ENCODE data around the gene PARD3. TPM values are rescaled to one million over a fixed set of nuclear protein-coding genes. Genes with fewer than 3 reads are reported as not detected.
A peak's percentile ranks its signal among the peaks of the same experiment; 100 is the strongest.
"Not testable (repeated sequence)": the region's sequence is repeated elsewhere in the genome, so short reads cannot be mapped to it uniquely, and the experiment has no call there.

PARD3 gene
- polyA plus RNA-seq, 1 donor from 2014 or later: 12.4 TPM

DNA sequence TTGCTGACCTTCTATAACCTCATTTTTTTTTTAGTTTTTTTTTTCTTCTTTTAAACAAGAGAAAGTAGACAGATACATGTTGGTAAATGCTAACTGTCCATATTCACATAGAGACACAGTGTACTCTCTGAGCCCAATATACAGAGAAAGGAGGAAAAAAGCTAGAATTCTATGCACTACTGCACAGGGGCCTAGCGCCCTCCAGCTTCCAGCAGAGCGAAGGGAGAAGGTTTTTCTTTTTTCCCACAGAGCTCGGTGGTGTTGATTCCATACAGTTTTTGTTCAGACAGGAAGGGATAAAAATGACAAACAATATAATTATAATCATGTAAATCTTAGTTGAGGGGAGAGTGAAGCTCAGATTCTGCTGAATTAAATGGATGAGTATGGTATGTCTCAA, 423.9 kb downstream of the PARD3 start:
- H3F3A ChIP-seq (ENCODE audit: insufficient read depth, low read length, poor library complexity, severe bottlenecking); H3K4me2 ChIP-seq (ENCODE audit: low read length); H3K27me3 ChIP-seq (ENCODE audit: insufficient read depth, low read depth, low read length); H3K9me2 ChIP-seq (ENCODE audit: insufficient read depth, low read length); H3K36me3 ChIP-seq (ENCODE audit: insufficient read depth, low read length); H3K27ac ChIP-seq (ENCODE audit: low read length); H3K4me3 ChIP-seq (ENCODE audit: low read length); H3K9me3 ChIP-seq (ENCODE audit: low read length); H4K20me1 ChIP-seq (ENCODE audit: insufficient read depth); H2AFZ ChIP-seq (ENCODE audit: low read depth, low read length); H3K9ac ChIP-seq (ENCODE audit: low read length); H3K79me2 ChIP-seq (replicated peaks; ENCODE audit: insufficient read depth, low read length): not testable (repeated sequence)
- TF ChIP-seq, protein P1, sequence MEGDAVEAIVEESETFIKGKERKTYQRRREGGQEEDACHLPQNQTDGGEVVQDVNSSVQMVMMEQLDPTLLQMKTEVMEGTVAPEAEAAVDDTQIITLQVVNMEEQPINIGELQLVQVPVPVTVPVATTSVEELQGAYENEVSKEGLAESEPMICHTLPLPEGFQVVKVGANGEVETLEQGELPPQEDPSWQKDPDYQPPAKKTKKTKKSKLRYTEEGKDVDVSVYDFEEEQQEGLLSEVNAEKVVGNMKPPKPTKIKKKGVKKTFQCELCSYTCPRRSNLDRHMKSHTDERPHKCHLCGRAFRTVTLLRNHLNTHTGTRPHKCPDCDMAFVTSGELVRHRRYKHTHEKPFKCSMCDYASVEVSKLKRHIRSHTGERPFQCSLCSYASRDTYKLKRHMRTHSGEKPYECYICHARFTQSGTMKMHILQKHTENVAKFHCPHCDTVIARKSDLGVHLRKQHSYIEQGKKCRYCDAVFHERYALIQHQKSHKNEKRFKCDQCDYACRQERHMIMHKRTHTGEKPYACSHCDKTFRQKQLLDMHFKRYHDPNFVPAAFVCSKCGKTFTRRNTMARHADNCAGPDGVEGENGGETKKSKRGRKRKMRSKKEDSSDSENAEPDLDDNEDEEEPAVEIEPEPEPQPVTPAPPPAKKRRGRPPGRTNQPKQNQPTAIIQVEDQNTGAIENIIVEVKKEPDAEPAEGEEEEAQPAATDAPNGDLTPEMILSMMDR (IDR thresholded peaks at IDR 0.05; ENCODE audit: poor library complexity, severe bottlenecking): peak; percentile 50
- TF ChIP-seq RAD21 (conservative IDR thresholded peaks at IDR 0.05) (peak; percentile 60), SMC3 (conservative IDR thresholded peaks at IDR 0.05; ENCODE audit: poor library complexity) (peak; percentile 55)

DNA sequence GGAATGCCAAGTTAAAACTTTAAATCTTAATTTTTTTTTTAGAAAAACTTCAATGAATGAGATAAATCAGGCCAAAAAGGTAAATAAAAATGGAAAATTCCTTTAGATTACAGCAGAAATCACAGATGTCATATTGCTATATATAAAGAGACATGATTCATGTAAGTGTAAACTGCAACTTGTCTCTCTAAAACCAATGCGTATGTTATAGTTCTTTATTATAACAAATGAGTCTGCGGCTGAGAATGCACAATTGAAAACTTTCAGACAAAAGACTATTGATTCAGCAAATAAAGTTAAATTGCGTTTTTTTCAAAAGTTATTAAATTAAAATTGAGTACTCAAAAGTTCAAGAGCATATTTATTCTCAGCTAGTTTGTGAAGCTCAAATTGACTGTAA, 425.3 kb downstream of the PARD3 start:
- H3K9me3 ChIP-seq (ENCODE audit: low read length): no peaks in the 10 kb centered on the region
- H3K4me2 ChIP-seq (ENCODE audit: low read length): no peak overlapping the region
- H3K9me2 ChIP-seq (ENCODE audit: insufficient read depth, low read length): no peaks in the 10 kb centered on the region
- H2AFZ ChIP-seq (ENCODE audit: low read depth, low read length): no peak overlapping the region
- no peak overlapping the region for H3K27ac ChIP-seq (ENCODE audit: low read length)
- no peak overlapping the region for H3K9ac ChIP-seq (ENCODE audit: low read length)
- H3K79me2 ChIP-seq (replicated peaks; ENCODE audit: insufficient read depth, low read length): no peaks in the 10 kb centered on the region
- H3K27me3 ChIP-seq (ENCODE audit: insufficient read depth, low read depth, low read length): no peaks in the 10 kb centered on the region
- no peak for TF ChIP-seq EZH2 (IDR thresholded peaks at IDR 0.05; ENCODE audit: borderline replicate concordance, insufficient read depth, low read length, poor library complexity, severe bottlenecking)
- TF ChIP-seq SMC3 (conservative IDR thresholded peaks at IDR 0.05; ENCODE audit: poor library complexity): no peak
- no peak for TF ChIP-seq TAF1 (IDR thresholded peaks at IDR 0.05; ENCODE audit: low read depth)
- TF ChIP-seq RAD21 (conservative IDR thresholded peaks at IDR 0.05): no peak
- TF ChIP-seq, protein P2, sequence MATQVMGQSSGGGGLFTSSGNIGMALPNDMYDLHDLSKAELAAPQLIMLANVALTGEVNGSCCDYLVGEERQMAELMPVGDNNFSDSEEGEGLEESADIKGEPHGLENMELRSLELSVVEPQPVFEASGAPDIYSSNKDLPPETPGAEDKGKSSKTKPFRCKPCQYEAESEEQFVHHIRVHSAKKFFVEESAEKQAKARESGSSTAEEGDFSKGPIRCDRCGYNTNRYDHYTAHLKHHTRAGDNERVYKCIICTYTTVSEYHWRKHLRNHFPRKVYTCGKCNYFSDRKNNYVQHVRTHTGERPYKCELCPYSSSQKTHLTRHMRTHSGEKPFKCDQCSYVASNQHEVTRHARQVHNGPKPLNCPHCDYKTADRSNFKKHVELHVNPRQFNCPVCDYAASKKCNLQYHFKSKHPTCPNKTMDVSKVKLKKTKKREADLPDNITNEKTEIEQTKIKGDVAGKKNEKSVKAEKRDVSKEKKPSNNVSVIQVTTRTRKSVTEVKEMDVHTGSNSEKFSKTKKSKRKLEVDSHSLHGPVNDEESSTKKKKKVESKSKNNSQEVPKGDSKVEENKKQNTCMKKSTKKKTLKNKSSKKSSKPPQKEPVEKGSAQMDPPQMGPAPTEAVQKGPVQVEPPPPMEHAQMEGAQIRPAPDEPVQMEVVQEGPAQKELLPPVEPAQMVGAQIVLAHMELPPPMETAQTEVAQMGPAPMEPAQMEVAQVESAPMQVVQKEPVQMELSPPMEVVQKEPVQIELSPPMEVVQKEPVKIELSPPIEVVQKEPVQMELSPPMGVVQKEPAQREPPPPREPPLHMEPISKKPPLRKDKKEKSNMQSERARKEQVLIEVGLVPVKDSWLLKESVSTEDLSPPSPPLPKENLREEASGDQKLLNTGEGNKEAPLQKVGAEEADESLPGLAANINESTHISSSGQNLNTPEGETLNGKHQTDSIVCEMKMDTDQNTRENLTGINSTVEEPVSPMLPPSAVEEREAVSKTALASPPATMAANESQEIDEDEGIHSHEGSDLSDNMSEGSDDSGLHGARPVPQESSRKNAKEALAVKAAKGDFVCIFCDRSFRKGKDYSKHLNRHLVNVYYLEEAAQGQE (IDR thresholded peaks at IDR 0.05; ENCODE audit: borderline replicate concordance): no peak
- TF ChIP-seq EP300 (conservative IDR thresholded peaks at IDR 0.05; ENCODE audit: poor library complexity, severe bottlenecking): no peak
- TF ChIP-seq POLR2AphosphoS5 (IDR thresholded peaks at IDR 0.05): no peak
- no peak for TF ChIP-seq MXI1 (conservative IDR thresholded peaks at IDR 0.05; ENCODE audit: poor library complexity, severe bottlenecking)
- TF ChIP-seq, protein P1 (IDR thresholded peaks at IDR 0.05; ENCODE audit: poor library complexity, severe bottlenecking): no peak
- no peaks in the 10 kb centered on the region for H3K36me3 ChIP-seq (ENCODE audit: insufficient read depth, low read length)
- H4K20me1 ChIP-seq (ENCODE audit: insufficient read depth): no peaks in the 10 kb centered on the region
- no peaks in the 10 kb centered on the region for H3F3A ChIP-seq (ENCODE audit: insufficient read depth, low read length, poor library complexity, severe bottlenecking)
- H3K4me3 ChIP-seq (ENCODE audit: low read length): no peak overlapping the region
